Activated naive CD8-positive, alpha-beta T cell (primary cell): ENCODE results near the gene DCP1A.
A peak's percentile ranks its signal among the peaks of the same experiment; 100 is the strongest.
"Not testable (repeated sequence)": the region's sequence is repeated elsewhere in the genome, so short reads cannot be mapped to it uniquely, and the experiment has no call there.

Source experiments
- H3K27ac Mint-ChIP-seq: one replicate; pipeline ENCODE4 v1.8.0; 2021; ENCODE audit warnings: mixed read lengths
- H3K27me3 Mint-ChIP-seq: one replicate; pipeline ENCODE4 v1.8.0; 2021; ENCODE audit warnings: mixed read lengths
- H3K36me3 Mint-ChIP-seq: one replicate; pipeline ENCODE4 v1.8.0; 2021; ENCODE audit warnings: mixed read lengths
- H3K4me1 Mint-ChIP-seq: one replicate; pipeline ENCODE4 v1.8.0; 2021; ENCODE audit warnings: low read depth, mixed read lengths
- H3K4me3 Mint-ChIP-seq: one replicate; pipeline ENCODE4 v1.8.0; 2021; ENCODE audit warnings: mild to moderate bottlenecking, mixed read lengths
- H3K9me3 Mint-ChIP-seq: one replicate; pipeline ENCODE4 v1.8.0; 2021; ENCODE audit warnings: low read depth, mixed read lengths

Gene DCP1A

GRCh38 chr3:53300826-53301225 lies 46.5 kb downstream of the DCP1A start:
- Mint-ChIP-seq H3K4me1 (no peaks in the 10 kb centered on the region), H3K9me3 (no peaks in the 10 kb centered on the region), H3K4me3 (no peak overlapping the region), H3K27ac (no peak overlapping the region), H3K27me3 (no peaks in the 10 kb centered on the region), H3K36me3 (peaks cover 2% of the 10 kb centered on the region)

GRCh38 chr3:53299611-53300023 lies 47.7 kb downstream of the DCP1A start:
- H3K27ac Mint-ChIP-seq, H3K27me3 Mint-ChIP-seq, H3K36me3 Mint-ChIP-seq, H3K9me3 Mint-ChIP-seq, H3K4me1 Mint-ChIP-seq, H3K4me3 Mint-ChIP-seq: not testable (repeated sequence)

- H3K9me3 Mint-ChIP-seq: no peaks in the 10 kb centered on the region
- no peaks in the 10 kb centered on the region for H3K4me1 Mint-ChIP-seq
- no peak overlapping the region for H3K4me3 Mint-ChIP-seq
- no peaks in the 10 kb centered on the region for H3K27me3 Mint-ChIP-seq
- H3K36me3 Mint-ChIP-seq: peaks cover 4% of the 10 kb centered on the region
- H3K27ac Mint-ChIP-seq: no peak overlapping the region
These were observed 51.9 kb downstream of the DCP1A start for GRCh38 chr3:53295410-53295809.

- Mint-ChIP-seq H3K36me3 (peaks cover 2% of the 10 kb centered on the region), H3K4me1 (no peaks in the 10 kb centered on the region), H3K4me3 (no peak overlapping the region), H3K27ac (no peak overlapping the region), H3K27me3 (no peaks in the 10 kb centered on the region), H3K9me3 (no peaks in the 10 kb centered on the region)
These were observed 53.5 kb downstream of the DCP1A start for GRCh38 chr3:53293867-53294266.

- Mint-ChIP-seq H3K4me1 (peaks cover 5% of the 10 kb centered on the region), H3K9me3 (no peaks in the 10 kb centered on the region), H3K27me3 (no peaks in the 10 kb centered on the region), H3K36me3 (peaks cover 2% of the 10 kb centered on the region), H3K27ac (no peak overlapping the region), H3K4me3 (no peak overlapping the region)
These were observed 59.1 kb downstream of the DCP1A start for GRCh38 chr3:53288214-53288613.

GRCh38 chr3:53287131-53287629 lies 60.2 kb downstream of the DCP1A start:
- no peaks in the 10 kb centered on the region for H3K9me3 Mint-ChIP-seq
- H3K4me1 Mint-ChIP-seq: peaks cover 5% of the 10 kb centered on the region
- H3K36me3 Mint-ChIP-seq: peaks cover 2% of the 10 kb centered on the region
- H3K27me3 Mint-ChIP-seq: no peaks in the 10 kb centered on the region
- H3K4me3 Mint-ChIP-seq: no peak overlapping the region
- H3K27ac Mint-ChIP-seq: peak overlapping the region; percentile 47

- no peaks in the 10 kb centered on the region for H3K27me3 Mint-ChIP-seq
- H3K36me3 Mint-ChIP-seq: peaks cover 2% of the 10 kb centered on the region
- H3K4me3 Mint-ChIP-seq: no peak overlapping the region
- peaks cover 5% of the 10 kb centered on the region for H3K4me1 Mint-ChIP-seq
- peak overlapping the region; percentile 47 for H3K27ac Mint-ChIP-seq
- no peaks in the 10 kb centered on the region for H3K9me3 Mint-ChIP-seq
These were observed 60.6 kb downstream of the DCP1A start for GRCh38 chr3:53286727-53287126.

- no peak overlapping the region for H3K4me3 Mint-ChIP-seq
- H3K9me3 Mint-ChIP-seq: no peaks in the 10 kb centered on the region
- H3K4me1 Mint-ChIP-seq: peaks cover 5% of the 10 kb centered on the region
- H3K27me3 Mint-ChIP-seq: no peaks in the 10 kb centered on the region
- H3K36me3 Mint-ChIP-seq: peaks cover 6% of the 10 kb centered on the region
- no peak overlapping the region for H3K27ac Mint-ChIP-seq
These were observed 64.8 kb downstream of the DCP1A start for GRCh38 chr3:53282581-53282980.

- Mint-ChIP-seq H3K4me1 (peaks cover 10% of the 10 kb centered on the region), H3K4me3 (no peak overlapping the region), H3K9me3 (no peaks in the 10 kb centered on the region), H3K27ac (no peak overlapping the region), H3K27me3 (no peaks in the 10 kb centered on the region), H3K36me3 (peaks cover 4% of the 10 kb centered on the region)
These were observed 68.7 kb downstream of the DCP1A start for GRCh38 chr3:53278667-53279066.

- H3K9me3 Mint-ChIP-seq: no peaks in the 10 kb centered on the region
- no peaks in the 10 kb centered on the region for H3K36me3 Mint-ChIP-seq
- H3K27ac Mint-ChIP-seq: peak overlapping the region; percentile 81
- peaks cover 11% of the 10 kb centered on the region for H3K4me1 Mint-ChIP-seq
- peak overlapping the region; percentile 61 for H3K4me3 Mint-ChIP-seq
- no peaks in the 10 kb centered on the region for H3K27me3 Mint-ChIP-seq
These were observed 72.3 kb downstream of the DCP1A start for GRCh38 chr3:53274938-53275605.

- peaks cover 11% of the 10 kb centered on the region for H3K4me1 Mint-ChIP-seq
- no peaks in the 10 kb centered on the region for H3K36me3 Mint-ChIP-seq
- no peak overlapping the region for H3K27ac Mint-ChIP-seq
- H3K27me3 Mint-ChIP-seq: no peaks in the 10 kb centered on the region
- H3K9me3 Mint-ChIP-seq: no peaks in the 10 kb centered on the region
- no peak overlapping the region for H3K4me3 Mint-ChIP-seq
These were observed 74.1 kb downstream of the DCP1A start for GRCh38 chr3:53273146-53273670.

- Mint-ChIP-seq H3K4me1 (peaks cover 6% of the 10 kb centered on the region), H3K9me3 (no peaks in the 10 kb centered on the region), H3K27ac (no peak overlapping the region), H3K4me3 (no peak overlapping the region), H3K27me3 (no peaks in the 10 kb centered on the region), H3K36me3 (no peaks in the 10 kb centered on the region)
These were observed 77.2 kb downstream of the DCP1A start for GRCh38 chr3:53269888-53270880.

GRCh38 chr3:53269193-53269592 lies 78.2 kb downstream of the DCP1A start:
- not testable (repeated sequence) for H3K36me3 Mint-ChIP-seq, H3K9me3 Mint-ChIP-seq, H3K27ac Mint-ChIP-seq, H3K27me3 Mint-ChIP-seq, H3K4me1 Mint-ChIP-seq, H3K4me3 Mint-ChIP-seq

- Mint-ChIP-seq H3K27ac (no peak overlapping the region), H3K9me3 (no peaks in the 10 kb centered on the region), H3K27me3 (no peaks in the 10 kb centered on the region), H3K4me3 (no peak overlapping the region), H3K4me1 (no peaks in the 10 kb centered on the region), H3K36me3 (no peaks in the 10 kb centered on the region)
These were observed 79.6 kb downstream of the DCP1A start for GRCh38 chr3:53267766-53268165.

- no peaks in the 10 kb centered on the region for H3K27me3 Mint-ChIP-seq
- H3K36me3 Mint-ChIP-seq: no peaks in the 10 kb centered on the region
- H3K4me3 Mint-ChIP-seq: no peak overlapping the region
- H3K4me1 Mint-ChIP-seq: no peaks in the 10 kb centered on the region
- no peaks in the 10 kb centered on the region for H3K9me3 Mint-ChIP-seq
- no peak overlapping the region for H3K27ac Mint-ChIP-seq
These were observed 82.6 kb downstream of the DCP1A start for GRCh38 chr3:53264718-53265117.
